Smooth muscle cell (in vitro differentiated cells): ENCODE data around the gene LRRC72. TPM values are rescaled to one million over a fixed set of nuclear protein-coding genes. Genes with fewer than 3 reads are reported as not detected.
"Not testable (repeated sequence)": the region's sequence is repeated elsewhere in the genome, so short reads cannot be mapped to it uniquely, and the experiment has no call there.

Experiments
- DNase-seq: peaks from one replicate; lab custom pipeline; 2025; ENCODE audit not compliant: unreplicated experiment; lab: John Stamatoyannopoulos, UW
- H2AFZ ChIP-seq: fragments of 200-600 bp; sonication (generic); 2 replicates; pipeline ENCODE4 v1.6.0; 2016; ENCODE audit warnings: antibody characterized with exemption, low read depth, mild to moderate bottlenecking
- H3F3A ChIP-seq: fragments of 200-600 bp; sonication (generic); 2 replicates; pipeline ENCODE4 v1.6.0; 2017; ENCODE audit warnings: antibody characterized with exemption, low read depth
- H3K27ac ChIP-seq: fragments of 200-600 bp; sonication (generic); 2 replicates; pipeline ENCODE4 v1.5.1; 2016; ENCODE audit warnings: low read depth, mild to moderate bottlenecking
- H3K27me3 ChIP-seq: fragments of 200-600 bp; sonication (generic); 2 replicates; pipeline ENCODE4 v1.6.1; 2016; ENCODE audit warnings: low read depth, mild to moderate bottlenecking
- H3K36me3 ChIP-seq: fragments of 200-600 bp; sonication (generic); 2 replicates; pipeline ENCODE4 v1.5.1; 2016; ENCODE audit warnings: low read depth
- H3K4me1 ChIP-seq: fragments of 200-600 bp; sonication (generic); 2 replicates; pipeline ENCODE4 v1.5.1; 2016; ENCODE audit warnings: low read depth
- H3K4me2 ChIP-seq: fragments of 200-600 bp; sonication (generic); 2 replicates; pipeline ENCODE4 v1.6.0; 2016; ENCODE audit warnings: mild to moderate bottlenecking
- H3K4me3 ChIP-seq: fragments of 200-600 bp; sonication (generic); 2 replicates; pipeline ENCODE4 v1.5.1; 2016; ENCODE audit warnings: mild to moderate bottlenecking
- H3K79me2 ChIP-seq: fragments of 200-600 bp; sonication (generic); 2 replicates; pipeline ENCODE4 v1.6.0; 2016; ENCODE audit warnings: low read depth, mild to moderate bottlenecking
- H3K9ac ChIP-seq: fragments of 200-600 bp; sonication (generic); 2 replicates; pipeline ENCODE4 v1.6.0; 2016; ENCODE audit warnings: low read depth
- H3K9me3 ChIP-seq: fragments of 200-600 bp; sonication (generic); replicated peaks from 2 replicates; pipeline ENCODE4 v1.5.1; 2016; ENCODE audit warnings: low read depth
- H4K20me1 ChIP-seq: fragments of 200-600 bp; sonication (generic); 2 replicates; pipeline ENCODE4 v1.6.0; 2016; ENCODE audit warnings: low read depth
- WGBS: methylation state at CpG from one replicate; pipeline ENCODE4 v1.1.7; 2016; ENCODE audit warnings: low lambda C conversion rate; 5-methylcytosine and 5-hydroxymethylcytosine counted together
- polyA plus RNA-seq: library from polyadenylated mRNA; unstranded; fragments of >200 nt; fragmentation: Nextera tagmentation; extraction: Ambion mirVana; gene quantifications from 2 replicates; pipeline ENCODE4 v1.2.1, GENCODE V29; 2016
- total RNA-seq: library from RNA; depleted of rRNA; stranded (reverse); fragments of >200 nt; gene quantifications from 2 replicates; pipeline ENCODE4 v1.2.3, GENCODE V29; 2014
- TF ChIP-seq, protein P1 (sequence below): fragments of 200-600 bp; sonication (generic); IDR thresholded peaks from 2 replicates; pipeline ENCODE4 v1.5.1; 2017; ENCODE audit warnings: borderline replicate concordance, mild to moderate bottlenecking, antibody characterized with exemption; ENCODE audit not compliant: insufficient read depth, poor library complexity, severe bottlenecking

Gene LRRC72
- total and polyA plus RNA-seq, 2 experiments from 2014 or later, result not detected

- TF ChIP-seq, protein P1, sequence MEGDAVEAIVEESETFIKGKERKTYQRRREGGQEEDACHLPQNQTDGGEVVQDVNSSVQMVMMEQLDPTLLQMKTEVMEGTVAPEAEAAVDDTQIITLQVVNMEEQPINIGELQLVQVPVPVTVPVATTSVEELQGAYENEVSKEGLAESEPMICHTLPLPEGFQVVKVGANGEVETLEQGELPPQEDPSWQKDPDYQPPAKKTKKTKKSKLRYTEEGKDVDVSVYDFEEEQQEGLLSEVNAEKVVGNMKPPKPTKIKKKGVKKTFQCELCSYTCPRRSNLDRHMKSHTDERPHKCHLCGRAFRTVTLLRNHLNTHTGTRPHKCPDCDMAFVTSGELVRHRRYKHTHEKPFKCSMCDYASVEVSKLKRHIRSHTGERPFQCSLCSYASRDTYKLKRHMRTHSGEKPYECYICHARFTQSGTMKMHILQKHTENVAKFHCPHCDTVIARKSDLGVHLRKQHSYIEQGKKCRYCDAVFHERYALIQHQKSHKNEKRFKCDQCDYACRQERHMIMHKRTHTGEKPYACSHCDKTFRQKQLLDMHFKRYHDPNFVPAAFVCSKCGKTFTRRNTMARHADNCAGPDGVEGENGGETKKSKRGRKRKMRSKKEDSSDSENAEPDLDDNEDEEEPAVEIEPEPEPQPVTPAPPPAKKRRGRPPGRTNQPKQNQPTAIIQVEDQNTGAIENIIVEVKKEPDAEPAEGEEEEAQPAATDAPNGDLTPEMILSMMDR, result no peak
- WGBS, result 73% methylated on average over 7 of the region's 7 CpGs
- no peak overlapping the region for H2AFZ ChIP-seq
- no peaks in the 10 kb centered on the region for H3K79me2 ChIP-seq
- DNase-seq, result no peak
- H3K4me2 ChIP-seq, result no peak overlapping the region
- no peaks in the 10 kb centered on the region for H3F3A ChIP-seq
- H4K20me1 ChIP-seq, result no peaks in the 10 kb centered on the region
- H3K9me3 ChIP-seq, result no peaks in the 10 kb centered on the region
- H3K27ac ChIP-seq, result no peak overlapping the region
- H3K4me3 ChIP-seq, result no peak overlapping the region
- no peaks in the 10 kb centered on the region for H3K4me1 ChIP-seq
- no peak overlapping the region for H3K9ac ChIP-seq
- no peaks in the 10 kb centered on the region for H3K36me3 ChIP-seq
- H3K27me3 ChIP-seq, result no peaks in the 10 kb centered on the region
These were observed 14.5 kb upstream of the LRRC72 start for GRCh38 chr7:16512097-16512496.

GRCh38 chr7:16514271-16514670 lies 12.4 kb upstream of the LRRC72 start:
- H2AFZ ChIP-seq, result no peak overlapping the region
- WGBS, result 97% methylated on average over 1 of the region's 1 CpG

DNA sequence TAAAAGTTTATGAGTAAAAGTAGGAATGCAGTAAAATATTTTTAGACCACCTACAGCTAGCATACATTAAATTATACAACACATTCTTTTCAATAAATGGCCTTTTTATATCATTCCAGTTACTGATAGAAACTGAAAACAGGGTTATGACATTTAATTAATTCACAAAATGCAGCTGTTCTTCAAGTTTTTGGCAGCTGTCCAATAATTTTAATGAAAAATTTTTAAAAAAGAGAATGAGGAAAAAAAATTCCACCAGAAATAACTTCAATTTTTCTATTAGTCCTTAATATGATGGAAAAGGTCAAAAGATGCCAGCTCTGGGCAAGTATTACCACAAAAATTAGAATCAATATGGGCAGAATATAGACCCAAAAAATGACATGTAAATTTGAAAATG lies 11.9 kb upstream of the LRRC72 start:
- H2AFZ ChIP-seq, result no peak overlapping the region
- TF ChIP-seq, protein P1, result no peak

More at GRCh38 chr7:16514271-16514670, 12.4 kb upstream of the LRRC72 start:
- Histone ChIP-seq H3K9ac (no peak overlapping the region), H3K4me2 (no peak overlapping the region), H4K20me1 (no peaks in the 10 kb centered on the region), H3K9me3 (no peaks in the 10 kb centered on the region), H3K36me3 (no peaks in the 10 kb centered on the region), H3K4me3 (no peak overlapping the region), H3K4me1 (no peaks in the 10 kb centered on the region), H3K79me2 (no peaks in the 10 kb centered on the region), H3K27ac (no peak overlapping the region), H3F3A (no peaks in the 10 kb centered on the region), H3K27me3 (no peaks in the 10 kb centered on the region)
- TF ChIP-seq, protein P1, result no peak
- no peak for DNase-seq

DNA sequence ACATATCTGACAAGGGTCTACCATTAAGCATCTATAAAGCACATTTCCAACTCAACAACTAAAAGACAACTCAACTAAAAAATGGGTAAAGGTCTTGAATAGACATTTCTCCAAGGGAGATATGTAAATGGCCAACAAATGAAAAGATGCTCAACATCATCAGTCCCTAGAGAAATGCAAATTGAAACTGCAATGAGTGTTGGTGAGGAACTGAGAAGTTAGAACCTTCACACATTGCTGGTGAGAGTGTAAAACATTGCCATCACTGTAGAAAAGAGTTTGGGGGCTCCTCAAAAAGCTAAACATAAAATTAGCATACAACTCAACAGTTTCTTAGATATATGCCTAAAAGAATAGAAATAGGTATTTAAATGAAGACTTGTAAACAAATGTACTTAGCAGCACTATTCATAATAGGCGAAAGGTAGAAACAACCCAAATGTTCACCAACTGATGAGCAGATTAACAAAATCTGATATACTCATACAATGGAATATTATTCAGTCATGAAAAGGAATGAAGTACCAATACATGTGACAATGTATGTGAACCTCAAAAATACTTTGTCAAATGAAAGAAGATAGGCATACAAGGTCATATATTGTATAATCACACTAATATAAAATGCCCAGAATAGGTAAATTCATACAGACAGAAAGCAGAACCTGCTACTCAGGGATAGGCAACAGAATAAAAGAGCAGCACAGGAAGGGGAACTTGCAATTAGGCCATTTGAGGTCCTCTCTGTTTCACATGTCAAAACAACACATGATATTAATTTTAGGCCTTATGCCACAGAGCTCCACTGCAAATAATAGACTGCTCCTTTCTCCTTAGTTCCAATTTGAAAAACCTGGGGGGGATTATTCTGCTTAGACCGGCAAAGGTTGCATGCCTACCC lies 10.6 kb upstream of the LRRC72 start:
- H3K27ac ChIP-seq, result no peak overlapping the region
- no peaks in the 10 kb centered on the region for H3K79me2 ChIP-seq
- no peaks in the 10 kb centered on the region for H3K9me3 ChIP-seq
- no peaks in the 10 kb centered on the region for H3F3A ChIP-seq
- H3K4me2 ChIP-seq, result no peak overlapping the region
- H3K4me3 ChIP-seq, result no peak overlapping the region
- DNase-seq, result no peak
- H3K9ac ChIP-seq, result no peak overlapping the region
- no peaks in the 10 kb centered on the region for H4K20me1 ChIP-seq
- TF ChIP-seq, protein P1, result no peak
- H2AFZ ChIP-seq, result no peak overlapping the region
- H3K4me1 ChIP-seq, result no peaks in the 10 kb centered on the region
- H3K36me3 ChIP-seq, result no peaks in the 10 kb centered on the region
- 87% methylated on average over 2 of the region's 2 CpGs for WGBS
- no peaks in the 10 kb centered on the region for H3K27me3 ChIP-seq

More for the DNA sequence above, 11.9 kb upstream of the LRRC72 start:
- Histone ChIP-seq H3K4me1 (no peaks in the 10 kb centered on the region), H3K27ac (no peak overlapping the region), H4K20me1 (no peaks in the 10 kb centered on the region), H3K36me3 (no peaks in the 10 kb centered on the region), H3K4me2 (no peak overlapping the region), H3K9ac (no peak overlapping the region), H3K4me3 (no peak overlapping the region), H3K79me2 (no peaks in the 10 kb centered on the region), H3F3A (no peaks in the 10 kb centered on the region), H3K9me3 (no peaks in the 10 kb centered on the region), H3K27me3 (no peaks in the 10 kb centered on the region)
- no peak for DNase-seq

DNA sequence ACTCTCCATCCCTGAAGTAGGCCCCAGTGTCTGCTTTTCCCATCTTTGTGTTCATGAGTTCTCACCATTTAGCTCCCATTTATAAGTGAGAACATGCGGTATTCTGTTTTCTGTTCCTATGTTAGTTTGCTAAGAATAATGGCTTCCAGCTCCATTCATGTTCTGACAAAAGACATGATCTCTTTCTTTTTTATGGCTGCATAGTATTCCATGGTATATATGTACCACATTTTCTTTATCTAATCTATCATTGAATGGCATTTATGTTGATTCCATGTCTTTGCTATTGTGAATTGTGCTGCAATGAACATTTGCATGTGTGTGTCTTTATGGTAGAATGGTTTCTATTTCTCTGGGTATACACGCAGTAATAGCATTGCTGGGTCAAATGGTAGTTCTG lies 6.6 kb upstream of the LRRC72 start:
- H3K4me1 ChIP-seq, H3K4me3 ChIP-seq, H3K79me2 ChIP-seq, H3K9ac ChIP-seq, H4K20me1 ChIP-seq, H3K27me3 ChIP-seq, H2AFZ ChIP-seq, H3F3A ChIP-seq, H3K27ac ChIP-seq, H3K4me2 ChIP-seq, DNase-seq, H3K9me3 ChIP-seq, H3K36me3 ChIP-seq: not testable (repeated sequence)
- WGBS, result 96% methylated on average over 2 of the region's 2 CpGs
